Sigmoid colon (tissue), 4 donors: ENCODE measurements around the gene HSBP1L1.

Source experiments
- EP300 ChIP-seq, 4 donors: sonication (generic); formaldehyde crosslinking; IDR thresholded peaks; one replicate each; pipeline ENCODE4 v1.6.1; 2017; ENCODE audit warnings: antibody characterized with exemption in 4 of 4
- POLR2A ChIP-seq, 2 donors: fragments of 450-650 bp; IDR thresholded peaks; one replicate each; pipeline ENCODE4 v1.6.1; 2016; ENCODE audit warnings: antibody characterized with exemption in 2 of 2, mild to moderate bottlenecking in 2 of 2, moderate library complexity in 2 of 2
- POLR2AphosphoS5 ChIP-seq, 4 donors: sonication (generic); formaldehyde crosslinking; IDR thresholded peaks; one replicate each; pipeline ENCODE4 v1.6.1; 2017; ENCODE audit warnings: antibody characterized with exemption in 4 of 4
- TF ChIP-seq, protein P1 (sequence below), 4 experiments: fragments of 450-650 bp in 3 of 4; fragments of 200-600 bp in 1 of 4; IDR thresholded peaks; one replicate each; pipeline ENCODE4 v1.5.1; 2016 to 2019; ENCODE audit warnings: antibody characterized with exemption in 4 of 4, mild to moderate bottlenecking in 3 of 4, moderate library complexity in 2 of 4

DNA sequence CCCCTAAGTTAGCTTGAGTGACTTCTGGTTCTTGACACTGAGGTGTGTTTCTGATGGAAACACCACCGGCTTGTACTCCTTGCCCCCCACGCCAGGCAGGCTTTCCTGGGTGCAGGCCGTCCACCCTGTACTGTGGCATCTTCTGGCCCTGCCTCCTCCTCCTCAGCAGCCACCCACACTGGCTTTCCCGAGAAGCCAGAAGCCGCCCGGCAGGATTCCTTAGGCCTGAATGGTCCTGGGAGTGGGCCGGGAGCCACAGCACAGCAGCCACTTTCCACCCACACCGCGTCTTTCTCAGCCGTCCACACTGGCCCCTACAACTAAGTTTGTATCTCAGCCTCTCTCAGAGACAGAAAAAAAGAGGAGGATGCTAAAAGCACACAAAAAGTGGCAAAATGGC, 2.1 kb upstream of the HSBP1L1 start:
- TF ChIP-seq, protein P1, sequence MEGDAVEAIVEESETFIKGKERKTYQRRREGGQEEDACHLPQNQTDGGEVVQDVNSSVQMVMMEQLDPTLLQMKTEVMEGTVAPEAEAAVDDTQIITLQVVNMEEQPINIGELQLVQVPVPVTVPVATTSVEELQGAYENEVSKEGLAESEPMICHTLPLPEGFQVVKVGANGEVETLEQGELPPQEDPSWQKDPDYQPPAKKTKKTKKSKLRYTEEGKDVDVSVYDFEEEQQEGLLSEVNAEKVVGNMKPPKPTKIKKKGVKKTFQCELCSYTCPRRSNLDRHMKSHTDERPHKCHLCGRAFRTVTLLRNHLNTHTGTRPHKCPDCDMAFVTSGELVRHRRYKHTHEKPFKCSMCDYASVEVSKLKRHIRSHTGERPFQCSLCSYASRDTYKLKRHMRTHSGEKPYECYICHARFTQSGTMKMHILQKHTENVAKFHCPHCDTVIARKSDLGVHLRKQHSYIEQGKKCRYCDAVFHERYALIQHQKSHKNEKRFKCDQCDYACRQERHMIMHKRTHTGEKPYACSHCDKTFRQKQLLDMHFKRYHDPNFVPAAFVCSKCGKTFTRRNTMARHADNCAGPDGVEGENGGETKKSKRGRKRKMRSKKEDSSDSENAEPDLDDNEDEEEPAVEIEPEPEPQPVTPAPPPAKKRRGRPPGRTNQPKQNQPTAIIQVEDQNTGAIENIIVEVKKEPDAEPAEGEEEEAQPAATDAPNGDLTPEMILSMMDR (IDR thresholded peaks at IDR 0.05): no peak
- no peak for TF ChIP-seq POLR2AphosphoS5 (IDR thresholded peaks at IDR 0.05)
- TF ChIP-seq POLR2A (IDR thresholded peaks at IDR 0.05): no peak
- TF ChIP-seq EP300 (IDR thresholded peaks at IDR 0.05): no peak
